WTC11 (cell line): ENCODE results near the gene IRF7. TPM values are rescaled to one million over a fixed set of nuclear protein-coding genes. Genes with fewer than 3 reads are reported as not detected.

Experiments
- AFF4 ChIP-seq: sonication (generic); formaldehyde crosslinking; IDR thresholded peaks from 2 replicates; pipeline ENCODE4 v1.8.1; 2023; ENCODE audit warnings: mild to moderate bottlenecking, missing genetic modification reagents, borderline replicate concordance
- AR ChIP-seq: fragments of 250-450 bp; sonication (Bioruptor Pico); IDR thresholded peaks from 2 replicates; pipeline ENCODE4 v1.9.0; 2021; ENCODE audit warnings: mild to moderate bottlenecking
- ATF1 ChIP-seq: sonication (generic); formaldehyde crosslinking; IDR thresholded peaks from 2 replicates; pipeline ENCODE4 v1.8.1; 2023; ENCODE audit warnings: mild to moderate bottlenecking, moderate library complexity, missing genetic modification reagents
- CTCF ChIP-seq: fragments of 200-600 bp; IDR thresholded peaks from 2 replicates; pipeline ENCODE4 v1.8.0; 2022; ENCODE audit warnings: antibody characterized with exemption
- E2F4 ChIP-seq: sonication (generic); formaldehyde crosslinking; IDR thresholded peaks from 2 replicates; pipeline ENCODE4 v1.8.1; 2022; ENCODE audit warnings: low read depth, mild to moderate bottlenecking, moderate library complexity, missing genetic modification reagents, borderline replicate concordance
- ERG ChIP-seq: fragments of 250-450 bp; sonication (Bioruptor Pico); IDR thresholded peaks from 2 replicates; pipeline ENCODE4 v1.8.0; 2021; ENCODE audit warnings: mild to moderate bottlenecking
- ETV6 ChIP-seq: sonication (generic); formaldehyde crosslinking; IDR thresholded peaks from 2 replicates; pipeline ENCODE4 v1.8.1; 2022; ENCODE audit warnings: mild to moderate bottlenecking, missing genetic modification reagents
- FOXJ3 ChIP-seq: sonication (generic); formaldehyde crosslinking; IDR thresholded peaks from 2 replicates; pipeline ENCODE4 v1.9.0; 2021; ENCODE audit warnings: missing genetic modification reagents, mild to moderate bottlenecking, borderline replicate concordance
- FOXP1 ChIP-seq: sonication (generic); formaldehyde crosslinking; IDR thresholded peaks from 2 replicates; pipeline ENCODE4 v1.8.0; 2022; ENCODE audit warnings: missing genetic modification reagents, mild to moderate bottlenecking, moderate library complexity, borderline replicate concordance
- NR2C2 ChIP-seq: sonication (generic); formaldehyde crosslinking; IDR thresholded peaks from 2 replicates; pipeline ENCODE4 v1.8.0; 2022; ENCODE audit warnings: mild to moderate bottlenecking, missing genetic modification reagents
- OVOL2 ChIP-seq: fragments of 250-450 bp; sonication (Bioruptor Pico); IDR thresholded peaks from 2 replicates; pipeline ENCODE4 v1.9.0; 2021; ENCODE audit warnings: mild to moderate bottlenecking, borderline replicate concordance
- RELA ChIP-seq: sonication (generic); formaldehyde crosslinking; IDR thresholded peaks from 2 replicates; pipeline ENCODE4 v1.8.1; 2022; ENCODE audit warnings: missing genetic modification reagents, mild to moderate bottlenecking, borderline replicate concordance
- USF2 ChIP-seq: sonication (generic); formaldehyde crosslinking; IDR thresholded peaks from 2 replicates; pipeline ENCODE4 v1.8.1; 2023; ENCODE audit warnings: mild to moderate bottlenecking, missing genetic modification reagents, moderate library complexity
- ZNF263 ChIP-seq: sonication (generic); formaldehyde crosslinking; IDR thresholded peaks from 2 replicates; pipeline ENCODE4 v1.8.1; 2022; ENCODE audit warnings: low read depth, mild to moderate bottlenecking, moderate library complexity, missing genetic modification reagents
- ZNF317 ChIP-seq: sonication (generic); formaldehyde crosslinking; IDR thresholded peaks from 2 replicates; pipeline ENCODE4 v1.8.1; 2023; ENCODE audit warnings: low read depth, mild to moderate bottlenecking, moderate library complexity, missing genetic modification reagents, borderline replicate concordance
- ZNF532 ChIP-seq: fragments of 250-450 bp; sonication (Bioruptor Pico); IDR thresholded peaks from 2 replicates; pipeline ENCODE4 v1.9.0; 2021; ENCODE audit warnings: mild to moderate bottlenecking, borderline replicate concordance
- ZSCAN18 ChIP-seq: fragments of 250-450 bp; sonication (Bioruptor Pico); IDR thresholded peaks from 2 replicates; pipeline ENCODE4 v2.1.2; 2022; ENCODE audit warnings: mild to moderate bottlenecking, moderate library complexity
- total RNA-seq: library from RNA; stranded (reverse); gene quantifications from 3 replicates; pipeline ENCODE4 v1.2.3, GENCODE V29; 2021

The IRF7 gene
- total RNA-seq, 1 experiment from 2014 or later: 11.1 TPM

- TF ChIP-seq USF2 (CRISPR knock-in tag) (no peak), CTCF (no peak), ETV6 (CRISPR knock-in tag) (peak; percentile 48; the same call in 1 of the 2 replicates), OVOL2 (CRISPR knock-in tag) (no peak), AFF4 (no peak), ATF1 (CRISPR knock-in tag) (no peak), FOXJ3 (CRISPR knock-in tag) (no peak), RELA (CRISPR knock-in tag) (no peak), ZSCAN18 (CRISPR knock-in tag) (no peak), ZNF532 (CRISPR knock-in tag) (no peak), ZNF317 (CRISPR knock-in tag) (no peak), ERG (CRISPR knock-in tag) (no peak), NR2C2 (CRISPR knock-in tag) (no peak), ZNF263 (CRISPR knock-in tag) (no peak), E2F4 (no peak), AR (no peak), FOXP1 (CRISPR knock-in tag) (no peak)
Measured at GRCh38 chr11:568306-569157, 47.2 kb downstream of the IRF7 start (continued).
